B cell (primary cell): ENCODE measurements around the gene URB1. TPM values are rescaled to one million over a fixed set of nuclear protein-coding genes. Genes with fewer than 3 reads are reported as not detected.

Experiments used
- ATAC-seq: fragments of 200-7000 bp; cut with Tn5 transposase; one replicate; pipeline ENCODE4 v1.10.0; 2021; ENCODE audit warnings: low read depth, mild to moderate bottlenecking, moderate number of reproducible peaks, moderate library complexity
- CTCF ChIA-PET: fragments of 350-600 bp; sonication (Branson Sonifier 250); formaldehyde crosslinking; loops from one replicate; lab custom pipeline; 2021; ENCODE audit warnings: antibody characterized with exemption, inconsistent platforms; lab: Charles Lee
- POLR2A ChIA-PET: fragments of 350-600 bp; sonication (Branson Sonifier 250); formaldehyde crosslinking; loops from one replicate; lab custom pipeline; 2021; ENCODE audit warnings: antibody characterized with exemption; lab: Charles Lee
- DNase-seq: peaks from one replicate; pipeline ENCODE4 v3.0.0; 2013
- H2AFZ ChIP-seq: 2 replicates; pipeline ENCODE4 v1.6.1; 2012; ENCODE audit warnings: mild to moderate bottlenecking, low read depth, low read length; ENCODE audit not compliant: insufficient read depth, poor library complexity, severe bottlenecking
- H3K27ac ChIP-seq, 2 donors: 1 replicate in 1 of 2; 2 replicates in 1 of 2; pipeline ENCODE4 v1.5.1; 2012 to 2013; ENCODE audit warnings: low read length in 2 of 2, mild to moderate bottlenecking in 2 of 2, moderate library complexity in 1 of 2
- H3K27me3 ChIP-seq, 4 experiments: fragments of 200-600 bp in 1 of 4; sonication (generic) in 1 of 4; replicated peaks in 1 of 4; 1 replicate in 2 of 4; 2 replicates in 2 of 4; pipeline versions ENCODE4 v1.6.1 to v1.7.0; 2013 to 2016; ENCODE audit warnings: low read length in 3 of 4, mild to moderate bottlenecking in 2 of 4, mixed read lengths in 1 of 4, moderate library complexity in 1 of 4; ENCODE audit not compliant: insufficient read depth in 4 of 4, control insufficient read depth in 3 of 4; ENCODE audit errors: control extremely low read depth in 1 of 4
- H3K36me3 ChIP-seq, 2 experiments: replicated peaks in 1 of 2; 1 replicate in 1 of 2; 2 replicates in 1 of 2; pipeline versions ENCODE4 v1.6.1 to v1.7.1; 2013; ENCODE audit warnings: low read length in 1 of 2; ENCODE audit not compliant: insufficient read depth in 2 of 2, control insufficient read depth in 1 of 2; ENCODE audit errors: control extremely low read depth in 1 of 2, extremely low read depth in 1 of 2
- H3K4me1 ChIP-seq, 2 donors: fragments of 200-600 bp in 1 of 2; sonication (generic) in 1 of 2; 1 replicate in 1 of 2; 2 replicates in 1 of 2; pipeline versions ENCODE4 v1.5.1 to v1.6.1; 2013 to 2017; ENCODE audit warnings: low read length in 2 of 2; ENCODE audit not compliant: control insufficient read depth in 2 of 2, insufficient read depth in 2 of 2
- H3K4me2 ChIP-seq: replicated peaks from 2 replicates; pipeline ENCODE3; 2012; ENCODE audit warnings: mild to moderate bottlenecking, low read depth, low read length; ENCODE audit not compliant: poor library complexity, severe bottlenecking
- H3K4me3 ChIP-seq, 5 experiments: fragments of 200-600 bp in 1 of 5; sonication (generic) in 1 of 5; 1 replicate in 3 of 5; 2 replicates in 2 of 5; pipeline versions ENCODE4 v1.5.1 to v1.7.0; 2011 to 2016; ENCODE audit warnings: low read length in 4 of 5, mild to moderate bottlenecking in 4 of 5, low read depth in 2 of 5, control low read depth in 1 of 5, moderate library complexity in 1 of 5; ENCODE audit not compliant: insufficient read depth in 1 of 5; ENCODE audit errors: control extremely low read depth in 1 of 5, extremely low read depth in 1 of 5
- H3K79me2 ChIP-seq: fragments of 200-600 bp; sonication (generic); one replicate; pipeline ENCODE4 v1.6.0; 2016; ENCODE audit warnings: low read length; ENCODE audit not compliant: control insufficient read depth, insufficient read depth
- H3K9ac ChIP-seq: fragments of 200-600 bp; sonication (generic); 2 replicates; pipeline ENCODE4 v1.6.1; 2017; ENCODE audit warnings: mild to moderate bottlenecking, low read length, moderate library complexity
- H3K9me3 ChIP-seq, 3 donors: one replicate each; pipeline versions ENCODE4 v1.6.1 to v1.7.1; 2013; ENCODE audit warnings: low read length in 2 of 3; ENCODE audit not compliant: control insufficient read depth in 2 of 3, insufficient read depth in 1 of 3; ENCODE audit errors: control extremely low read depth in 1 of 3
- H4K20me1 ChIP-seq: 2 replicates; pipeline ENCODE4 v1.6.0; 2012; ENCODE audit warnings: mild to moderate bottlenecking, low read length; ENCODE audit not compliant: insufficient read depth, control insufficient read depth, poor library complexity, severe bottlenecking
- H3K27ac Mint-ChIP-seq: one replicate; pipeline ENCODE4 v1.8.0; 2021; ENCODE audit warnings: mixed read lengths
- H3K27me3 Mint-ChIP-seq: one replicate; pipeline ENCODE4 v1.8.0; 2021; ENCODE audit warnings: mixed read lengths
- H3K4me1 Mint-ChIP-seq: one replicate; pipeline ENCODE4 v1.8.0; 2021; ENCODE audit warnings: mixed read lengths
- H3K4me3 Mint-ChIP-seq: one replicate; pipeline ENCODE4 v1.8.0; 2021; ENCODE audit warnings: mixed read lengths
- H3K9me3 Mint-ChIP-seq: one replicate; pipeline ENCODE4 v1.8.0; 2022; ENCODE audit warnings: mixed read lengths; ENCODE audit not compliant: insufficient read depth
- EZH2 ChIP-seq: IDR thresholded peaks from 2 replicates; pipeline ENCODE4 v1.6.1; 2012; ENCODE audit warnings: borderline replicate concordance, low read depth, mild to moderate bottlenecking, moderate library complexity, low read length; ENCODE audit not compliant: insufficient read depth, poor library complexity, severe bottlenecking
- WGBS: methylation state at CpG from one replicate; pipeline ENCODE4 v1.1.5; 2013; ENCODE audit warnings: missing lambda C conversion rate; ENCODE audit not compliant: insufficient coverage; 5-methylcytosine and 5-hydroxymethylcytosine counted together
- intact Hi-C: fragments of 100-400 bp; cut with micrococcal nuclease; formaldehyde crosslinking; loops from one replicate; pipeline ENCODE4 v1.10.0; 2022
- polyA plus RNA-seq: library from polyadenylated mRNA; depleted of rRNA; stranded (reverse); fragments of >200 nt; gene quantifications from 2 replicates; pipeline ENCODE4 v1.2.3, GENCODE V29; 2012
- total RNA-seq, 2 donors: library from RNA; stranded (reverse); fragments of 120-200 nt in 1 of 2; gene quantifications; 1 replicate in 1 of 2; 2 replicates in 1 of 2; pipeline versions ENCODE4 v1.2.3 to v1.2.4, GENCODE V29; 2013 to 2022
- TF ChIP-seq, protein P1 (sequence below): fragments of 200-600 bp; IDR thresholded peaks from one replicate; pipeline ENCODE4 v1.8.0; 2022; ENCODE audit warnings: antibody characterized with exemption, mild to moderate bottlenecking

URB1 gene
- total and polyA plus RNA-seq, 2 donors (not counting 1 experiment from before 2014, with no cell fraction given) = 4.7 to 15.2 TPM

DNA sequence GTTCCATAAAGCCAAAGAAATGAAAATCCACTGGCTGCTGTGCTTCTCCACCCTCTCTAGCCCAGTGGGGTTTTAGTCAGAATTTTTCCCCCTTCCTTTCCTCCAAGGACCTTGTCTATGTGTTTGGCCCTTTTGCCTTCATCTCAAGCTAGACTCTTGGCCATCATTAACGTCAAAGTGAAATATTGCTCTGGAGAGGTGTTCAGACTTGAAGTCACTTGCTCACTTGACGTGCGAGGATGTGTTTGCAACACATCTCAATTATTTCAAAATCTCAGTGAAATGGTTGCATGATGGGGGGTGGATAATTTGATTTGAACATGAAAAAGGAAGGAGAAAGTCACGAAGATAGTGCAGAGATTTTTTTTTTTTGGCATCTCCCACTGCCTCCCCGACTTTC, 33.3 kb upstream of the URB1 start:
- Histone ChIP-seq H3K27me3 (no peaks in the 10 kb centered on the region), H3K27ac (no peak overlapping the region), H3K36me3 (no peaks in the 10 kb centered on the region), H3K4me1 (no peaks in the 10 kb centered on the region), H3K4me3 (no peak overlapping the region), H3K4me2 (no peak overlapping the region), H3K79me2 (no peaks in the 10 kb centered on the region), H3K9me3 (peaks cover 0 to 9% (median 0%) of the 10 kb centered on the region in 3 donors), H3K9ac (no peak overlapping the region), H4K20me1 (no peaks in the 10 kb centered on the region), H2AFZ (no peak overlapping the region)
- peaks cover 3% of the 10 kb centered on the region for H3K9me3 Mint-ChIP-seq
- ATAC-seq (no peak), DNase-seq (no peak)
- TF ChIP-seq, protein P1, sequence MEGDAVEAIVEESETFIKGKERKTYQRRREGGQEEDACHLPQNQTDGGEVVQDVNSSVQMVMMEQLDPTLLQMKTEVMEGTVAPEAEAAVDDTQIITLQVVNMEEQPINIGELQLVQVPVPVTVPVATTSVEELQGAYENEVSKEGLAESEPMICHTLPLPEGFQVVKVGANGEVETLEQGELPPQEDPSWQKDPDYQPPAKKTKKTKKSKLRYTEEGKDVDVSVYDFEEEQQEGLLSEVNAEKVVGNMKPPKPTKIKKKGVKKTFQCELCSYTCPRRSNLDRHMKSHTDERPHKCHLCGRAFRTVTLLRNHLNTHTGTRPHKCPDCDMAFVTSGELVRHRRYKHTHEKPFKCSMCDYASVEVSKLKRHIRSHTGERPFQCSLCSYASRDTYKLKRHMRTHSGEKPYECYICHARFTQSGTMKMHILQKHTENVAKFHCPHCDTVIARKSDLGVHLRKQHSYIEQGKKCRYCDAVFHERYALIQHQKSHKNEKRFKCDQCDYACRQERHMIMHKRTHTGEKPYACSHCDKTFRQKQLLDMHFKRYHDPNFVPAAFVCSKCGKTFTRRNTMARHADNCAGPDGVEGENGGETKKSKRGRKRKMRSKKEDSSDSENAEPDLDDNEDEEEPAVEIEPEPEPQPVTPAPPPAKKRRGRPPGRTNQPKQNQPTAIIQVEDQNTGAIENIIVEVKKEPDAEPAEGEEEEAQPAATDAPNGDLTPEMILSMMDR = no peak
- TF ChIP-seq EZH2 = no peak
- no CpG with 5 or more reads among the region's 5 CpGs for WGBS
- H3K4me3 Mint-ChIP-seq = no peak overlapping the region
- ChIA-PET CTCF (no interaction called here), POLR2A (no interaction called here)
- no peak overlapping the region for H3K27ac Mint-ChIP-seq
- no peaks in the 10 kb centered on the region for H3K4me1 Mint-ChIP-seq
- intact Hi-C loops = no loop called here
- H3K27me3 Mint-ChIP-seq = peaks cover 17% of the 10 kb centered on the region

DNA sequence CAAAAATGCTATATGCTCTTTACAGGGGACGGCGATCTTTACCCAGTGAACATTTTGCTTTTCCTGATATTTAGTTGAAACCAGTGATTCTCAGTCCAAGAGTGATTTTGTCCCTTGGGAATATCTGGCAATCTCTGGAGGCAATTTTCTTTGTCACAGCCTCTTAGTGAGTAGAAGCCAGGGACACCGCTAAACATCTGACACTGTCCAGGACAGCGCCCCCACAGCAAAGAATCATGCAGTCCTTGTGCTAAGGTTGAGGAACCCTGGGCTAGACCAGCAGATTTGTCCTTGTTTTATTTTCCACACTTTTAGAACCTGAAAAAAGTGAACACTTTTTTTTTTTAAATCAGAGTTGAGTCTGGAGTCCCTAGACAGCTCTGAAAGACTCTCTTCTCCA, 32.8 kb upstream of the URB1 start:
- H3K27me3 Mint-ChIP-seq = peaks cover 17% of the 10 kb centered on the region
- POLR2A ChIA-PET = no interaction called here
- intact Hi-C loops = no loop called here

More for the DNA sequence above, 32.8 kb upstream of the URB1 start:
- H3K4me3 Mint-ChIP-seq = no peak overlapping the region
- Histone ChIP-seq H3K27ac (no peak overlapping the region), H3K4me1 (no peaks in the 10 kb centered on the region), H3K9me3 (peaks cover 0 to 9% (median 0%) of the 10 kb centered on the region in 3 donors), H3K4me3 (no peak overlapping the region), H3K79me2 (no peaks in the 10 kb centered on the region), H3K27me3 (no peaks in the 10 kb centered on the region), H2AFZ (no peak overlapping the region), H3K36me3 (no peaks in the 10 kb centered on the region), H3K9ac (no peak overlapping the region), H3K4me2 (no peak overlapping the region), H4K20me1 (no peaks in the 10 kb centered on the region)
- no peaks in the 10 kb centered on the region for H3K4me1 Mint-ChIP-seq
- peaks cover 3% of the 10 kb centered on the region for H3K9me3 Mint-ChIP-seq
- ATAC-seq = no peak
- WGBS = 97% methylated on average over 4 of the region's 4 CpGs
- no peak for DNase-seq
- CTCF ChIA-PET = no interaction called here
- no peak overlapping the region for H3K27ac Mint-ChIP-seq
- no peak for TF ChIP-seq EZH2
- TF ChIP-seq, protein P1 = no peak
